Measurements from ENCODE around the gene TRABD2B.

DNA sequence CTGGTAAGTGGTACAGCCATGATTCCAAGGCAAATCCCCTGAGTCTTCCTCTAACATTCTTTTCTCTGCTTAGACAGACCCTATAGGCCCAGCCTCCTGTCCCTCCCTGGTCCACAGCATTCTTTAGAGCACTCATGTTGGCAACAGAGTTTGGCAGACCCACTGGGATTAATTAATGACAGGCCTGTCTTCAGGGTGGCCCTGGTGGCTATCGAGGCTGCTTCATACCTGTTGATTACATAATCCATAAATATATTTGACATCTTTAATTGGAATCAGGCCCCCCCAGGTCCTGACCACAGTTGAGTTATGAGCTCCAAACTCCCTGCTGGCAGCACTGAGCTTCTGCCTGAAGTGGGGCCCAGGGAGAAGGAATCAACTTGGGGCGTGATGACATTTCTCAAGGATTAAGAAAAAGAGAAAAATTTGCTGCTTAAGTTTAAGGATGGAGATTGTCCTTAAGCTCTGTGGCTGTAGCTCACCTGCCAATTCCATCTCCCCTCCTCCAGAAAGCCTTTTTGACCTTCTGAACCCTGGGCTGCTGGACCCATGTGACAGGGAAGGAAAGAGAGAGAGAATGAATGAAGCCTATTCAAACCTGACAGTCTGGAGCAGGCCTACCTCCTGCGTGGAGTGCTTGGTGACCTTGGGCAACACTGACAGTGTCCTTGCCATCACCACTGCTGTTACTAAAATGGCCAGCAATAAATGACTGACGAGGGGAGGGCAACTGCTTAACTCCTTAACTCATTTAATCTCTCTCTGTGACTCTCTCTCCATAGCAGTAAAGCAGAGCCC, 156.6 kb downstream of the TRABD2B start:
- TF ChIP-seq, protein P1, sequence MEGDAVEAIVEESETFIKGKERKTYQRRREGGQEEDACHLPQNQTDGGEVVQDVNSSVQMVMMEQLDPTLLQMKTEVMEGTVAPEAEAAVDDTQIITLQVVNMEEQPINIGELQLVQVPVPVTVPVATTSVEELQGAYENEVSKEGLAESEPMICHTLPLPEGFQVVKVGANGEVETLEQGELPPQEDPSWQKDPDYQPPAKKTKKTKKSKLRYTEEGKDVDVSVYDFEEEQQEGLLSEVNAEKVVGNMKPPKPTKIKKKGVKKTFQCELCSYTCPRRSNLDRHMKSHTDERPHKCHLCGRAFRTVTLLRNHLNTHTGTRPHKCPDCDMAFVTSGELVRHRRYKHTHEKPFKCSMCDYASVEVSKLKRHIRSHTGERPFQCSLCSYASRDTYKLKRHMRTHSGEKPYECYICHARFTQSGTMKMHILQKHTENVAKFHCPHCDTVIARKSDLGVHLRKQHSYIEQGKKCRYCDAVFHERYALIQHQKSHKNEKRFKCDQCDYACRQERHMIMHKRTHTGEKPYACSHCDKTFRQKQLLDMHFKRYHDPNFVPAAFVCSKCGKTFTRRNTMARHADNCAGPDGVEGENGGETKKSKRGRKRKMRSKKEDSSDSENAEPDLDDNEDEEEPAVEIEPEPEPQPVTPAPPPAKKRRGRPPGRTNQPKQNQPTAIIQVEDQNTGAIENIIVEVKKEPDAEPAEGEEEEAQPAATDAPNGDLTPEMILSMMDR (IDR thresholded peaks at IDR 0.05 in 4 of 5, conservative IDR thresholded peaks at IDR 0.05 in 1 of 5): no peak
- TF ChIP-seq POLR2A (IDR thresholded peaks at IDR 0.05): no peak
